ENCODE measurements around the gene HRC. TPM values are rescaled to one million over a fixed set of nuclear protein-coding genes. Genes with fewer than 3 reads are reported as not detected.

Gene HRC
- total RNA-seq, 1 experiment from 2014 or later: not detected

DNA sequence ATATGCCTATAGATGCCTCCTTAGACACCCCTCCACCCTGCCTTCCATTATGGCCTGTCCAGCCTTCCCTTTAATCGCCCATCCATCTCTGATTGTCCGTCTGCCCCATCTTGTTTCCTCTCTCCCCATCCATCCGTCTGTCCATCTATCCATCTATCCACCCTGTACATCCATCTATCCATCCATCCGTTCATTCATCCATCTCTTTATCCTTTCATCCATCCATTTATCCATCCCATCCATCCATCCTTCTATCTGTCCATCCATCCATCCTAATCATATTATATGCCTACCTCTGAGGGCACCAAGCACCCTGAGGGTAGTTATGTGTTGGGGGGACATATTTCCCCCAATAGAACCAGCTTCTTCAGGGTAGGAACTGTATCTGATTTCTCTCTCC lies 25.5 kb upstream of the HRC start:
- H3K27ac Mint-ChIP-seq (ENCODE audit: low read depth, unreplicated experiment): no peak overlapping the region
- intact Hi-C loops (cut with micrococcal nuclease): no loop called here
- H3K27me3 Mint-ChIP-seq (ENCODE audit: insufficient read depth, unreplicated experiment): no peaks in the 10 kb centered on the region
- TF ChIP-seq, protein P1, sequence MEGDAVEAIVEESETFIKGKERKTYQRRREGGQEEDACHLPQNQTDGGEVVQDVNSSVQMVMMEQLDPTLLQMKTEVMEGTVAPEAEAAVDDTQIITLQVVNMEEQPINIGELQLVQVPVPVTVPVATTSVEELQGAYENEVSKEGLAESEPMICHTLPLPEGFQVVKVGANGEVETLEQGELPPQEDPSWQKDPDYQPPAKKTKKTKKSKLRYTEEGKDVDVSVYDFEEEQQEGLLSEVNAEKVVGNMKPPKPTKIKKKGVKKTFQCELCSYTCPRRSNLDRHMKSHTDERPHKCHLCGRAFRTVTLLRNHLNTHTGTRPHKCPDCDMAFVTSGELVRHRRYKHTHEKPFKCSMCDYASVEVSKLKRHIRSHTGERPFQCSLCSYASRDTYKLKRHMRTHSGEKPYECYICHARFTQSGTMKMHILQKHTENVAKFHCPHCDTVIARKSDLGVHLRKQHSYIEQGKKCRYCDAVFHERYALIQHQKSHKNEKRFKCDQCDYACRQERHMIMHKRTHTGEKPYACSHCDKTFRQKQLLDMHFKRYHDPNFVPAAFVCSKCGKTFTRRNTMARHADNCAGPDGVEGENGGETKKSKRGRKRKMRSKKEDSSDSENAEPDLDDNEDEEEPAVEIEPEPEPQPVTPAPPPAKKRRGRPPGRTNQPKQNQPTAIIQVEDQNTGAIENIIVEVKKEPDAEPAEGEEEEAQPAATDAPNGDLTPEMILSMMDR (IDR thresholded peaks at IDR 0.05; ENCODE audit: unreplicated experiment): no peak
- BruUV-seq (replicated peaks): no TSS peak
- no peak for DNase-seq (ENCODE audit: unreplicated experiment)
- H3K36me3 Mint-ChIP-seq (ENCODE audit: insufficient read depth, unreplicated experiment): no peaks in the 10 kb centered on the region
- ChIA-PET CTCF (interaction anchor here (1.0 kb wide), 1 partner anchor 45 kb away, joined by 5 read pairs; no protein-coding TSS in a partner anchor), POLR2A (no interaction called here)
- no peak overlapping the region for H3K4me3 Mint-ChIP-seq (ENCODE audit: unreplicated experiment)
- no peaks in the 10 kb centered on the region for H3K4me1 Mint-ChIP-seq (ENCODE audit: insufficient read depth, unreplicated experiment)
- peaks cover 10% of the 10 kb centered on the region for H3K9me3 Mint-ChIP-seq (ENCODE audit: unreplicated experiment)

DNA sequence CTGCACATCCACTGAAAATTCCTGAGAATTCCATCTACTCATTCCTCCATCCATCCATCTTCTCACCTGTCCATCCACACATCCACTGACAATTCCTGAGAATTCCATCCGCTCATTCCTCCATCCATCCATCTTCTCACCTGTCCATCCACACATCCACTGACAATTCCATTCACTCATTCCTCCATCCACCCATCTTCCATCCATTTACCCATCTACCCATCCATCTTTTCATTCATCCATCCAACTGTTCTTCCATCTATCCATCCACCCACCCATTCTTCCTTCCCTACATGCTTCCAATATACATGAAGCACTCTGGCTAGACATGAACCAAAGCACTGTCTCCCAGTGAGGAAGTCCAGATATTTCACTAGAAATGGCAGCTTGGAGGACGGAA lies 18.0 kb upstream of the HRC start:
- Mint-ChIP-seq H3K9me3 (ENCODE audit: unreplicated experiment) (no peaks in the 10 kb centered on the region), H3K4me1 (ENCODE audit: insufficient read depth, unreplicated experiment) (no peaks in the 10 kb centered on the region), H3K27ac (ENCODE audit: low read depth, unreplicated experiment) (no peak overlapping the region), H3K4me3 (ENCODE audit: unreplicated experiment) (no peak overlapping the region), H3K36me3 (ENCODE audit: insufficient read depth, unreplicated experiment) (peaks cover 5% of the 10 kb centered on the region), H3K27me3 (ENCODE audit: insufficient read depth, unreplicated experiment) (no peaks in the 10 kb centered on the region)
- CTCF ChIA-PET: no interaction called here
- TF ChIP-seq, protein P1 (IDR thresholded peaks at IDR 0.05; ENCODE audit: unreplicated experiment): no peak
- POLR2A ChIA-PET: interaction anchor here (0.6 kb wide), 1 partner anchor 208 kb away, joined by 4 read pairs; the partner anchor contains the start of gene FTL
- DNase-seq (ENCODE audit: unreplicated experiment): no peak
- intact Hi-C loops (cut with micrococcal nuclease): no loop called here
- no TSS peak for BruUV-seq (replicated peaks)

DNA sequence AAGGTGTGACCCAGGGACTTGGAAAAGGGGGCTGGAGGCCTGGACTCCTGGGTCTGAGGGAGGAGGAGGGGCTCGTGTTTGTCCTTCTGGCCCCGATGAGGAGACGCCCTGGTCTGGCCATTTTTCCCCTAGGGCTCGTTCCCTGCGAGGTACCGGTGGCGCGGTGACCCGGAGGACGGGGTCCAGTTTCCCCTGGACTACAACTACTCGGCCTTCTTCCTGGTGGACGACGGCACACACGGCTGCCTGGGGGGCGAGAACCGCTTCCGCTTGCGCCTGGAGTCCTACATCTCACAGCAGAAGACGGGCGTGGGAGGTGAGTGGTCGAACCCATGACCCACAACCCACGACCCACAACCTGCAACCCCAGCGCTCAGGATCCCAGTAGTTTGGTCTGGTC lies 13.2 kb upstream of the HRC start:
- no peaks in the 10 kb centered on the region for H3K4me1 Mint-ChIP-seq (ENCODE audit: insufficient read depth, unreplicated experiment)
- ChIA-PET CTCF (no interaction called here), POLR2A (no interaction called here)
- H3K4me3 Mint-ChIP-seq (ENCODE audit: unreplicated experiment): no peak overlapping the region
- BruUV-seq (replicated peaks): no TSS peak
- H3K36me3 Mint-ChIP-seq (ENCODE audit: insufficient read depth, unreplicated experiment): peaks cover 5% of the 10 kb centered on the region
- no peaks in the 10 kb centered on the region for H3K9me3 Mint-ChIP-seq (ENCODE audit: unreplicated experiment)
- DNase-seq (ENCODE audit: unreplicated experiment): no peak
- no peaks in the 10 kb centered on the region for H3K27me3 Mint-ChIP-seq (ENCODE audit: insufficient read depth, unreplicated experiment)
- intact Hi-C loops (cut with micrococcal nuclease): no loop called here
- no peak overlapping the region for H3K27ac Mint-ChIP-seq (ENCODE audit: low read depth, unreplicated experiment)
- TF ChIP-seq, protein P1 (IDR thresholded peaks at IDR 0.05; ENCODE audit: unreplicated experiment): no peak

GRCh38 chr19:49167857-49168409 lies 12.7 kb upstream of the HRC start:
- ChIA-PET CTCF (no interaction called here), POLR2A (no interaction called here)
- Mint-ChIP-seq H3K4me3 (ENCODE audit: unreplicated experiment) (no peak overlapping the region), H3K27ac (ENCODE audit: low read depth, unreplicated experiment) (no peak overlapping the region), H3K36me3 (ENCODE audit: insufficient read depth, unreplicated experiment) (peaks cover 5% of the 10 kb centered on the region), H3K9me3 (ENCODE audit: unreplicated experiment) (no peaks in the 10 kb centered on the region), H3K4me1 (ENCODE audit: insufficient read depth, unreplicated experiment) (no peaks in the 10 kb centered on the region), H3K27me3 (ENCODE audit: insufficient read depth, unreplicated experiment) (no peaks in the 10 kb centered on the region)
- no peak for DNase-seq (ENCODE audit: unreplicated experiment)
- no TSS peak for BruUV-seq (replicated peaks)
- intact Hi-C loops (cut with micrococcal nuclease): no loop called here
- TF ChIP-seq, protein P1 (IDR thresholded peaks at IDR 0.05; ENCODE audit: unreplicated experiment): no peak

Measured in MCF 10A (cell line).